GM12878 (cell line): ENCODE measurements around the gene KRTAP5-10.

Experiments
- CBX5 ChIP-seq: sonication (generic); IDR thresholded peaks from 2 replicates; pipeline ENCODE4 v1.6.1; 2016; ENCODE audit warnings: low read depth, moderate library complexity, mild to moderate bottlenecking, inconsistent platforms
- CHD2 ChIP-seq: IDR thresholded peaks from 2 replicates; pipeline ENCODE4 v1.6.1; 2011; ENCODE audit warnings: low read depth, low read length, improper control_type of control experiment, borderline replicate concordance
- EP300 ChIP-seq, 2 experiments: fragments of 150-350 bp in 1 of 2; IDR thresholded peaks; 2 replicates each; pipeline ENCODE4 v1.6.1; 2011 to 2012; ENCODE audit warnings: low read depth in 2 of 2, low read length in 2 of 2, borderline replicate concordance in 1 of 2, improper control_type of control experiment in 1 of 2, inconsistent platforms in 1 of 2; ENCODE audit not compliant: control insufficient read depth in 1 of 2
- NBN ChIP-seq: fragments of 450-650 bp; IDR thresholded peaks from 2 replicates; pipeline ENCODE4 v1.6.1; 2016
- NRF1 ChIP-seq: conservative IDR thresholded peaks from 2 replicates; pipeline ENCODE4 v1.6.1; 2011; ENCODE audit warnings: mild to moderate bottlenecking, low read depth, low read length, improper control_type of control experiment
- POLR2A ChIP-seq: IDR thresholded peaks from 2 replicates; pipeline ENCODE4 v1.6.1; 2011; ENCODE audit warnings: low read depth, mild to moderate bottlenecking, low read length
- RB1 ChIP-seq: fragments of 450-650 bp; formaldehyde crosslinking; IDR thresholded peaks from 2 replicates; pipeline ENCODE4 v1.6.1; 2017; ENCODE audit warnings: mild to moderate bottlenecking, borderline replicate concordance
- SIN3A ChIP-seq: IDR thresholded peaks from 2 replicates; pipeline ENCODE4 v1.6.1; 2012; ENCODE audit warnings: low read depth, low read length, improper control_type of control experiment
- SKIL ChIP-seq: fragments of 450-650 bp; IDR thresholded peaks from 2 replicates; pipeline ENCODE4 v1.6.1; 2017; ENCODE audit warnings: mild to moderate bottlenecking, low read depth, inconsistent platforms; ENCODE audit not compliant: poor library complexity, severe bottlenecking
- TF ChIP-seq, protein P1 (sequence below), 3 experiments: IDR thresholded peaks in 2 of 3; conservative IDR thresholded peaks in 1 of 3; 2 replicates each; pipeline ENCODE4 v1.5.1; 2011; ENCODE audit warnings: low read depth in 3 of 3, low read length in 3 of 3, mild to moderate bottlenecking in 3 of 3, control low read depth in 2 of 3, moderate library complexity in 2 of 3, inconsistent platforms in 1 of 3, mixed read lengths in 1 of 3; ENCODE audit not compliant: control insufficient read depth in 2 of 3, insufficient read depth in 1 of 3; ENCODE audit errors: extremely low read depth in 1 of 3

- TF ChIP-seq, protein P1, sequence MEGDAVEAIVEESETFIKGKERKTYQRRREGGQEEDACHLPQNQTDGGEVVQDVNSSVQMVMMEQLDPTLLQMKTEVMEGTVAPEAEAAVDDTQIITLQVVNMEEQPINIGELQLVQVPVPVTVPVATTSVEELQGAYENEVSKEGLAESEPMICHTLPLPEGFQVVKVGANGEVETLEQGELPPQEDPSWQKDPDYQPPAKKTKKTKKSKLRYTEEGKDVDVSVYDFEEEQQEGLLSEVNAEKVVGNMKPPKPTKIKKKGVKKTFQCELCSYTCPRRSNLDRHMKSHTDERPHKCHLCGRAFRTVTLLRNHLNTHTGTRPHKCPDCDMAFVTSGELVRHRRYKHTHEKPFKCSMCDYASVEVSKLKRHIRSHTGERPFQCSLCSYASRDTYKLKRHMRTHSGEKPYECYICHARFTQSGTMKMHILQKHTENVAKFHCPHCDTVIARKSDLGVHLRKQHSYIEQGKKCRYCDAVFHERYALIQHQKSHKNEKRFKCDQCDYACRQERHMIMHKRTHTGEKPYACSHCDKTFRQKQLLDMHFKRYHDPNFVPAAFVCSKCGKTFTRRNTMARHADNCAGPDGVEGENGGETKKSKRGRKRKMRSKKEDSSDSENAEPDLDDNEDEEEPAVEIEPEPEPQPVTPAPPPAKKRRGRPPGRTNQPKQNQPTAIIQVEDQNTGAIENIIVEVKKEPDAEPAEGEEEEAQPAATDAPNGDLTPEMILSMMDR (IDR thresholded peaks at IDR 0.05 in 2 of 3, conservative IDR thresholded peaks at IDR 0.05 in 1 of 3; ENCODE audit: control insufficient read depth in 2 of 3, extremely low read depth in 1 of 3, insufficient read depth in 1 of 3, low read depth in 3 of 3, low read length in 3 of 3), result no peak
- TF ChIP-seq RB1, result no peak
- TF ChIP-seq SIN3A, result no peak
- TF ChIP-seq NBN, result no peak
- TF ChIP-seq SKIL, result no peak
- no peak for TF ChIP-seq EP300 (IDR thresholded peaks at IDR 0.05; ENCODE audit: borderline replicate concordance in 1 of 2, control insufficient read depth in 1 of 2, low read depth in 2 of 2, low read length in 2 of 2)
- TF ChIP-seq NRF1, result no peak
- no peak for TF ChIP-seq POLR2A
- TF ChIP-seq CHD2, result no peak
- TF ChIP-seq CBX5, result no peak
Observed at GRCh38 chr11:71562120-71562519, 3.2 kb upstream of the KRTAP5-10 start.
